Vagina (tissue), 2 donors: ENCODE measurements around the gene SH3D19. TPM values are rescaled to one million over a fixed set of nuclear protein-coding genes. Genes with fewer than 3 reads are reported as not detected.

Experiments used
- DNase-seq, 2 donors: peaks; one replicate each; pipeline ENCODE4 v3.0.0-alpha.2; 2017; ENCODE audit errors: extremely low spot score in 2 of 2
- H3K27ac ChIP-seq: fragments of 200-600 bp; sonication (generic); one replicate; pipeline ENCODE4 v1.5.1; 2019
- H3K27me3 ChIP-seq: fragments of 200-600 bp; sonication (generic); one replicate; pipeline ENCODE4 v1.5.1; 2019
- H3K36me3 ChIP-seq, 2 donors: fragments of 200-600 bp; sonication (generic); one replicate each; pipeline ENCODE4 v1.5.1; 2017 to 2019
- H3K4me1 ChIP-seq: fragments of 200-600 bp; sonication (generic); one replicate; pipeline ENCODE4 v1.5.1; 2019
- H3K4me3 ChIP-seq, 2 donors: fragments of 200-600 bp; sonication (generic); 1 replicate in 1 of 2; 2 replicates in 1 of 2; pipeline ENCODE4 v1.5.1; 2016 to 2019
- H3K9me3 ChIP-seq: fragments of 200-600 bp; sonication (generic); one replicate; pipeline ENCODE4 v1.5.1; 2019
- CTCF ChIP-seq, 3 experiments: fragments of 450-650 bp in 2 of 3; fragments of 200-600 bp in 1 of 3; sonication (generic) in 1 of 3; IDR thresholded peaks; one replicate each; pipeline ENCODE4 v1.5.1; 2017 to 2019; ENCODE audit warnings: antibody characterized with exemption in 3 of 3, mild to moderate bottlenecking in 2 of 3, moderate library complexity in 2 of 3
- POLR2A ChIP-seq, 2 donors: fragments of 450-650 bp; IDR thresholded peaks; one replicate each; pipeline ENCODE4 v1.6.1; 2017; ENCODE audit warnings: antibody characterized with exemption in 2 of 2, mild to moderate bottlenecking in 2 of 2, moderate library complexity in 2 of 2
- POLR2AphosphoS5 ChIP-seq, 2 donors: sonication (generic); formaldehyde crosslinking; IDR thresholded peaks; one replicate each; pipeline ENCODE4 v1.9.0; 2017; ENCODE audit warnings: antibody characterized with exemption in 2 of 2, mild to moderate bottlenecking in 2 of 2, low read depth in 1 of 2; ENCODE audit not compliant: insufficient read depth in 1 of 2
- intact Hi-C: fragments of 100-400 bp; cut with DNase I; formaldehyde crosslinking; loops from one replicate; pipeline ENCODE4 v1.15.1; 2023
- total RNA-seq: library from RNA; depleted of rRNA; stranded (reverse); fragments of >200 nt; gene quantifications from one replicate; pipeline ENCODE4 v1.2.3, GENCODE V29; 2016

SH3D19 gene
- total RNA-seq, 1 donor from 2014 or later: 86.4 TPM

- no peak for DNase-seq
- Histone ChIP-seq H3K27ac (peak overlapping the region; percentile 64), H3K4me1 (peaks cover 35% of the 10 kb centered on the region), H3K9me3 (no peaks in the 10 kb centered on the region), H3K27me3 (no peaks in the 10 kb centered on the region), H3K36me3 (peaks cover 0 to 12% of the 10 kb centered on the region in 2 donors), H3K4me3 (no peak overlapping the region)
- intact Hi-C loops: no loop called here
- no peak for TF ChIP-seq POLR2A (IDR thresholded peaks at IDR 0.05)
- no peak for TF ChIP-seq CTCF (IDR thresholded peaks at IDR 0.05)
- TF ChIP-seq POLR2AphosphoS5 (IDR thresholded peaks at IDR 0.05; ENCODE audit: insufficient read depth in 1 of 2, low read depth in 1 of 2): no peak
Observed at GRCh38 chr4:151175233-151175632, 150.2 kb downstream of the SH3D19 start.

- TF ChIP-seq CTCF (IDR thresholded peaks at IDR 0.05) (no peak), POLR2A (IDR thresholded peaks at IDR 0.05) (no peak), POLR2AphosphoS5 (IDR thresholded peaks at IDR 0.05; ENCODE audit: insufficient read depth in 1 of 2, low read depth in 1 of 2) (no peak)
- Histone ChIP-seq H3K4me3 (no peak overlapping the region), H3K4me1 (peaks cover 40% of the 10 kb centered on the region), H3K27me3 (no peaks in the 10 kb centered on the region), H3K9me3 (no peaks in the 10 kb centered on the region), H3K27ac (peak overlapping the region; percentile 64), H3K36me3 (peaks cover 0 to 12% of the 10 kb centered on the region in 2 donors)
- intact Hi-C loops: no loop called here
- DNase-seq: no peak
Observed at GRCh38 chr4:151174784-151175183, 150.6 kb downstream of the SH3D19 start.

- Histone ChIP-seq H3K27me3 (no peaks in the 10 kb centered on the region), H3K9me3 (no peaks in the 10 kb centered on the region), H3K27ac (peak overlapping the region; percentile 64), H3K4me1 (peaks cover 45% of the 10 kb centered on the region), H3K4me3 (no peak overlapping the region), H3K36me3 (peaks cover 0 to 12% of the 10 kb centered on the region in 2 donors)
- no peak for TF ChIP-seq CTCF (IDR thresholded peaks at IDR 0.05)
- TF ChIP-seq POLR2AphosphoS5 (IDR thresholded peaks at IDR 0.05; ENCODE audit: insufficient read depth in 1 of 2, low read depth in 1 of 2): no peak
- no peak for TF ChIP-seq POLR2A (IDR thresholded peaks at IDR 0.05)
- DNase-seq: no peak
- intact Hi-C loops: no loop called here
Observed at GRCh38 chr4:151173871-151174270, 151.5 kb downstream of the SH3D19 start.

GRCh38 chr4:151169900-151170299 lies 155.5 kb downstream of the SH3D19 start:
- TF ChIP-seq POLR2AphosphoS5 (IDR thresholded peaks at IDR 0.05; ENCODE audit: insufficient read depth in 1 of 2, low read depth in 1 of 2) (no peak), POLR2A (IDR thresholded peaks at IDR 0.05) (no peak), CTCF (IDR thresholded peaks at IDR 0.05) (no peak)
- Histone ChIP-seq H3K4me1 (peaks cover 56% of the 10 kb centered on the region), H3K36me3 (peaks cover 0 to 7% of the 10 kb centered on the region in 2 donors), H3K4me3 (no peak overlapping the region), H3K27ac (peak overlapping the region; percentile 71), H3K9me3 (no peaks in the 10 kb centered on the region), H3K27me3 (no peaks in the 10 kb centered on the region)
- DNase-seq: no peak
- intact Hi-C loops: no loop called here

- Histone ChIP-seq H3K27ac (peak overlapping the region; percentile 71), H3K4me3 (no peak overlapping the region), H3K4me1 (peaks cover 51% of the 10 kb centered on the region), H3K27me3 (no peaks in the 10 kb centered on the region), H3K9me3 (no peaks in the 10 kb centered on the region), H3K36me3 (peaks cover 0 to under 1% of the 10 kb centered on the region in 2 donors)
- peak in 1 of 2 donors; percentile 52 for TF ChIP-seq POLR2AphosphoS5 (IDR thresholded peaks at IDR 0.05; ENCODE audit: insufficient read depth in 1 of 2, low read depth in 1 of 2)
- TF ChIP-seq POLR2A (IDR thresholded peaks at IDR 0.05): no peak
- TF ChIP-seq CTCF (IDR thresholded peaks at IDR 0.05): no peak
- intact Hi-C loops: no loop called here
- peak in 1 of 2 donors; percentile 93 for DNase-seq
Observed at GRCh38 chr4:151169223-151169622, 156.2 kb downstream of the SH3D19 start.
